Measurements from ENCODE around the gene SUPT3H. TPM values are rescaled to one million over a fixed set of nuclear protein-coding genes. Genes with fewer than 3 reads are reported as not detected.
"Not testable (repeated sequence)": the region's sequence is repeated elsewhere in the genome, so short reads cannot be mapped to it uniquely, and the experiment has no call there.

Gene SUPT3H
- total RNA-seq, 1 donor from 2014 or later = 3.2 TPM

DNA sequence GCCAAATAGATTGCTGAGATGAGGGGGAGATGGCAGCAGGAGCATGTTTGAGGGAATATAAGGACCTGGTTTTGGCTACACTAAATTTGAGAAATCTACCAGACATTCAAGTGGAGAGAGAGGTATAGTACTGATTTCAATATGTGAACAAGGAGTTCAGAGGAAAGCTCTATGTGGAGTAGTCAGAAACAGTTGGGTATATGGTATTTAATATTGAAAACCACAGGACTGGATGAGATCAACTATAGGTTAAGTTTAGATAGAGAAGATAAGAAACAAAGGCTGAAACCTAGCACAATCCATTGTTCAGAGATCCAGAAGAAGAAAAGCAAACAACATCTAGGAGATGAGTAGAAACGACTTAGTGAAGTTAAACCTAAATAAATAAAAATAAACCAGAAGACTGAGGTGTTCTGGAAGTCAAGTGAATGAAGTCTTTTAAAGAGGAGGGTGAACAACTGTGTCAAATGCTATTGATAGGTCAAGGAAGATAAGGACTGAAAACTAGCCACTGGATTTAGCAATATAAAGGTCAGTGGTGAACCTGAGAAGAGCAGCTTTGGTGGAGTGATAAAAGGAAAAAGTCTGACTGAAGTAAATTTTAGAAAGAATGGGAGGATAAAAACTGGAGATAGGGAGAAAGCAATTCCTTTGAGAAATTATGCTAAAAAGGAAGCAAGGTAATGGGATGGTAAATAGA is 170.8 kb downstream of the SUPT3H start:
- no peak for DNase-seq (ENCODE audit: missing footprints)
- no peak for ATAC-seq
- intact Hi-C loops (cut with DNase I) = no loop called here

DNA sequence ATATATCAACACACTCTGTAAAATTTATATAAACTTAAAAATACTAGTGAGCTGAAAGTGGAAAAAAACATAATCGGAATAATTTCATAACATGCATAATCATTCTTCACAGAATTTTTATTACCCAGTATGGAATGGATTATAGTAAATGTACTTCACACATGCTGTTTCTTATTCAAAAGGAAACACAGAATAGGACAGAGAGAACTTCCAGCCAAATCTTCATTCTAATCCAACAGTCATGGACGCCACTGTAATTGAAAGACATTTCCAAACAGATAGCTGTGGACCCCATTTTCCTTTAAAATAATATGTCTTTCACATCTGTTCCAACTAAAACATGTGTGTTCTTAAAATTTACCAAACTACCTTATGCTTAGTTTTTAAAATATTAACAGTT is 176.2 kb downstream of the SUPT3H start:
- DNase-seq (ENCODE audit: missing footprints) (no peak), ATAC-seq (no peak)
- intact Hi-C loops (cut with DNase I) = no loop called here

GRCh38 chr6:45200510-45200909 is 177.2 kb downstream of the SUPT3H start:
- intact Hi-C loops (cut with DNase I) = no loop called here
- no peak for DNase-seq (ENCODE audit: missing footprints)
- no peak for ATAC-seq

DNA sequence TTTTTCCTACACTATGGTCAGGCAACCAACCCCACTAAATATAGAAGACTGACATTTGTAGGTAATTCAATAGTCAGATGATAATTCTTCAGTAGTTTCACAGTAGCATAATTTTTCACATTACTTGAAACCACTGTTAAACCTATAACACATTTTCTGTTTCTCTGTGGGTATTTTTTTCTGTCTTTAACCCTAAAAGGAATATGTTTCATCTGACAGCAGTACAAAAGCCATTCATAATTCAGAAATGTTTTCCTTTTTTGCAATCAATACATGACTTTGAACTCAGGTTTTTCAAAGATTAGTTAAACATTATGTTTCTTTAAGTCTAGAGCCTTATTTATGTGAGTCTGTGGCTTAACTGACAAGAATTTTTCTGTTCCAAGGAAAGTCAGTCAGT is 178.2 kb downstream of the SUPT3H start:
- DNase-seq (ENCODE audit: missing footprints) = no peak
- intact Hi-C loops (cut with DNase I) = no loop called here
- no peak for ATAC-seq

DNA sequence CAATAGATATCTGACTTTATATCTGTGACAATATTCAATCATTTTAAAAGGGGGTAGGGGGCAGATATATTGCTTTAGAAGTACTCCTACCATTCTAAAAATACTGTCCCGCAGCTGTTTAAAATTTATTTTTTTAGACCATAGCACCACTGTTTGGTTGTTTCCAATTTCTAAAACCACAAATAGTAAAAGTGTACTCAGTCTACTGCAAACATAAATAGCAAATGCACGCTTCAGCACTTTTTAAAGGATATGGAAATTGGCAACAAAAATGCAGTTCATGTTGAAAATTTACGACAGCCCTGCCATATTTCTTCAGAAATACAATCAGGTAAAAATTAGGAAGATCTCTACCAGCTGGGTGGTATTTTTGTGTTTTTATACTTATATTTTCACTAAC is 181.6 kb downstream of the SUPT3H start:
- no peak for DNase-seq (ENCODE audit: missing footprints)
- ATAC-seq = no peak
- intact Hi-C loops (cut with DNase I) = no loop called here

GRCh38 chr6:45195137-45195536 is 182.6 kb downstream of the SUPT3H start:
- intact Hi-C loops (cut with DNase I) = no loop called here
- no peak for DNase-seq (ENCODE audit: missing footprints)

DNA sequence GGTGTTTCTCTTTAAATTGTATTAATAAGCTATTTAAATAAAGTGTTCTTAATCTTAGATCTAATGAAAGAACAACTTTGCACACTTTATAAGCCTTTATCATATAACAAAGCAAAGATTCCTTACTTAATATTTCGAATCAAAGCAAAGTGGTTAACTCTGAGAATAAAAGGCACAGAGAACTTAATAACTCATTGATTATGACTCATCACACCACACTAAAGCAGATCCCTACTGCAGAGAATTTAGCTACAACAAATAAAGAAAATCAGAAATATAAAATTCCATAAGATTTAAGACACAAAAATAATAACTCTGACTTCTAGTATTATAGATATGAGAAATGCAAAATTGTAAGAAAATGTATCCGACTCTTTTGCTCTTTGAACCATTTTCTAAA is 185.2 kb downstream of the SUPT3H start:
- intact Hi-C loops (cut with DNase I) = no loop called here
- DNase-seq (ENCODE audit: missing footprints) = no peak
- ATAC-seq = no peak

More at GRCh38 chr6:45195137-45195536, 182.6 kb downstream of the SUPT3H start:
- no peak for ATAC-seq

GRCh38 chr6:45191414-45191813 is 186.3 kb downstream of the SUPT3H start:
- intact Hi-C loops (cut with DNase I) = no loop called here
- DNase-seq (ENCODE audit: missing footprints) (no peak), ATAC-seq (no peak)

- intact Hi-C loops (cut with DNase I) = no loop called here
- ATAC-seq (no peak), DNase-seq (ENCODE audit: missing footprints) (no peak)
Observed at GRCh38 chr6:45187836-45188235, 189.9 kb downstream of the SUPT3H start.

GRCh38 chr6:45185403-45186251 is 192.1 kb downstream of the SUPT3H start:
- ATAC-seq (no peak), DNase-seq (ENCODE audit: missing footprints) (no peak)
- intact Hi-C loops (cut with DNase I) = no loop called here

DNA sequence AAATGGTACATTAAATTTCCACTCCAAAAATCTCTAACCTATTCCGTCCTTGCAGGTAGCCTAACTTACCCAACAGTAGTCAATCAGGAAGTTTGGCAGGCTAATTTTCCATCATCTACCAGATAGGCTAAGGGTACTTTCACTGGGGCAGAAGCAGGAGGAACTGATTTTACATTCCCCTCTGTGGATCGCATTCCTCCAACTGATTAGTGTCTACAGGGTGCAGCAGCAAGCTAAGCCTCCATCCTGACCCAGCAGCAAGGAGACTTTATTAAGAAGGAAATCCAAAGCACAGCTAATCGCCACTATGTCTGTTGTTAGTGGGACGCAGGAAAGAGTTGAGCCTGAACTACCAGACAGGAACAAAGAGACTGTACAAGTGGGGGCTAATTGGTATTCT is 192.8 kb downstream of the SUPT3H start:
- intact Hi-C loops (cut with DNase I) = no loop called here
- ATAC-seq (no peak), DNase-seq (ENCODE audit: missing footprints) (no peak)

DNA sequence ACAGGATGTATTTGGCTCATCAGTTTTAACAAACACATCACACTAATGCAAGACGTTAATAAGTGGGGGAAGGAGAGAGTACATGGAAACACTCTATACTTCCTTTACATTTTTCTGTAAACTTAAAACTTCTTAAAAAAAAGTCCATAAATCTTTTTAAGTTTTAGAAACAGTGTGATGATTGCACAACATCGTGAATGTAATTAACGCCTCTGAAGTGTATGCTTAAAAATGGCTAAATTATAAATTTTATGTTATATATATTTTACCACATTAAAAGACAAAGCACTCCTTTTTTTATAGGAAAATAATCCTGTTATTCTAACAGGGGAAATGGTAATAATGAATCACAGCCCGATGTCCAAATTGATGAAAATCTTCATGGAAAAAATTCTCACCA is 193.7 kb downstream of the SUPT3H start:
- intact Hi-C loops (cut with DNase I) = no loop called here
- DNase-seq (ENCODE audit: missing footprints) = no peak
- ATAC-seq = no peak

- ATAC-seq; DNase-seq (ENCODE audit: missing footprints); intact Hi-C loops (cut with DNase I): not testable (repeated sequence)
Observed at GRCh38 chr6:45176373-45176772, 201.4 kb downstream of the SUPT3H start.

DNA sequence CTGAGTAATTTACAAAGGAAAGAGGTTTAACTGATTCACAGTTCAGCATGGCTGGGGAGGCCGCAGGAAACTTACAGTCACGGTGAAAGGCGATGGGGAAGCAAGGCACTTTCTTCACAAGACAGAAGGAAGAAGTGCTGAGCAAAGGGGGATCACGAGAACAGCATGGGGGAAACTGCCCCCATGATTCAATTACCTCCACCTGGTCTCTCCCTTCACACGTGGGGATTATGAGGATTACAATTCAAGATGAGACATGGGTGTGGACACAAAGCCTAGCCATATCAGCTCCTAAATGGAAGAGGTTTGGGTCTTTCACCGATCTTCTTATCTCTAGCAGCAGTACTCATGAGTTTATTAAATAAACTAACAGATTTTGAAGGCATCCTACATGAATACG is 202.5 kb downstream of the SUPT3H start:
- ATAC-seq (no peak), DNase-seq (ENCODE audit: missing footprints) (no peak)
- intact Hi-C loops (cut with DNase I) = no loop called here

GRCh38 chr6:45174045-45174444 is 203.7 kb downstream of the SUPT3H start:
- ATAC-seq = no peak
- intact Hi-C loops (cut with DNase I) = no loop called here
- DNase-seq (ENCODE audit: missing footprints) = no peak

DNA sequence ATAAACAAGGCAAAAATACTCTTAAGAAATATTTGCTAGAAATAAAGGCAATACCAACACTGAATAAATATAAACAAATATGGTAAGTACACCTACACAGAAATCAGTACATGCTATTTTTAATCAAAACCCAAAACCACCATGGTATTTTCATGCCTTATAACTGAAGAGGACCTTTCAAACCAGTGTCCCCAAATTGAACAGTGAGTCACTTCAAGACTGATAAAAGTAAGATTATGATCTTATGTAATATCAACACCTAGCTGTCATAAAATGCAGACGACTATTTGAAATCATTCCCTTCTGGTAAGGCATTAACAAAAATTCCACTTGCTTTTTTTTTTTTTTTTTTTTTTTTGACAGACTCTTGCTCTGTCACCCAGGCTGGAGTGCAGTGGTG is 206.4 kb downstream of the SUPT3H start:
- no peak for DNase-seq (ENCODE audit: missing footprints)
- ATAC-seq = no peak
- intact Hi-C loops (cut with DNase I) = no loop called here

GRCh38 chr6:45170309-45170708 is 207.4 kb downstream of the SUPT3H start:
- intact Hi-C loops (cut with DNase I) = no loop called here
- DNase-seq (ENCODE audit: missing footprints) (no peak), ATAC-seq (no peak)

GRCh38 chr6:45169815-45170214 is 207.9 kb downstream of the SUPT3H start:
- intact Hi-C loops (cut with DNase I) = no loop called here
- no peak for ATAC-seq
- no peak for DNase-seq (ENCODE audit: missing footprints)

GRCh38 chr6:45163952-45164766 is 213.6 kb downstream of the SUPT3H start:
- intact Hi-C loops (cut with DNase I) = no loop called here
- ATAC-seq (no peak), DNase-seq (ENCODE audit: missing footprints) (no peak)

- no peak for ATAC-seq
- intact Hi-C loops (cut with DNase I) = no loop called here
Observed at GRCh38 chr6:45160305-45160704, 217.4 kb downstream of the SUPT3H start.

More at GRCh38 chr6:45160305-45160704, 217.4 kb downstream of the SUPT3H start:
- DNase-seq (ENCODE audit: missing footprints) = no peak

Measured in Right ventricle myocardium inferior (tissue), 1 donor.